Activated CD8-positive, alpha-beta T cell treated with anti-CD3 and anti-CD28 coated beads for 36 hours (primary cell): ENCODE measurements around the gene MYBL2. TPM values are rescaled to one million over a fixed set of nuclear protein-coding genes. Genes with fewer than 3 reads are reported as not detected.

Source experiments
- ATAC-seq: fragments of 200-7000 bp; cut with Tn5 transposase; one replicate; pipeline ENCODE4 v1.10.0; 2021; ENCODE audit warnings: mild to moderate bottlenecking, moderate library complexity
- CTCF ChIA-PET: fragments of 350-600 bp; sonication (Branson Sonifier 250); formaldehyde crosslinking; loops from one replicate; lab custom pipeline; 2021; ENCODE audit warnings: antibody characterized with exemption; lab: Charles Lee
- POLR2A ChIA-PET: fragments of 350-600 bp; sonication (Branson Sonifier 250); formaldehyde crosslinking; loops from one replicate; lab custom pipeline; 2021; ENCODE audit warnings: antibody characterized with exemption; lab: Charles Lee
- DNase-seq: peaks from one replicate; pipeline ENCODE4 v3.0.0-alpha.2; 2020
- H3K27ac Mint-ChIP-seq: one replicate; pipeline ENCODE4 v1.8.0; 2021; ENCODE audit warnings: mild to moderate bottlenecking, mixed read lengths
- H3K27me3 Mint-ChIP-seq: one replicate; pipeline ENCODE4 v1.8.0; 2021; ENCODE audit warnings: mixed read lengths
- H3K36me3 Mint-ChIP-seq: one replicate; pipeline ENCODE4 v1.8.0; 2021; ENCODE audit warnings: low read depth, mixed read lengths
- H3K4me1 Mint-ChIP-seq: one replicate; pipeline ENCODE4 v1.8.0; 2021; ENCODE audit warnings: low read depth, mixed read lengths
- H3K4me3 Mint-ChIP-seq: one replicate; pipeline ENCODE4 v1.8.0; 2021; ENCODE audit warnings: mild to moderate bottlenecking, moderate library complexity, mixed read lengths
- H3K9me3 Mint-ChIP-seq: one replicate; pipeline ENCODE4 v1.8.0; 2021; ENCODE audit warnings: mixed read lengths
- CTCF ChIP-seq: fragments of 200-600 bp; IDR thresholded peaks from one replicate; pipeline ENCODE4 v1.8.0; 2022; ENCODE audit warnings: antibody characterized with exemption, mild to moderate bottlenecking
- intact Hi-C: fragments of 100-400 bp; cut with micrococcal nuclease; formaldehyde crosslinking; loops from one replicate; pipeline ENCODE4 v1.10.0; 2022
- total RNA-seq, 2 experiments: library from RNA; stranded (reverse); gene quantifications; one replicate each; pipeline ENCODE4 v1.2.3, GENCODE V29; 2021

Gene MYBL2
- total RNA-seq, 2 experiments from 2014 or later: 93.6 to 96.4 TPM

GRCh38 chr20:43700627-43701026 is 33.7 kb downstream of the MYBL2 start:
- Mint-ChIP-seq H3K27ac (no peak overlapping the region), H3K36me3 (peaks cover 48% of the 10 kb centered on the region), H3K4me3 (no peak overlapping the region), H3K9me3 (no peaks in the 10 kb centered on the region), H3K4me1 (peaks cover 12% of the 10 kb centered on the region), H3K27me3 (no peaks in the 10 kb centered on the region)
- POLR2A ChIA-PET: no interaction called here
- DNase-seq: no peak
- no peak for TF ChIP-seq CTCF
- intact Hi-C loops: no loop called here
- CTCF ChIA-PET: no interaction called here
- no peak for ATAC-seq

- intact Hi-C loops: no loop called here
- Mint-ChIP-seq H3K36me3 (peaks cover 52% of the 10 kb centered on the region), H3K4me1 (peaks cover 12% of the 10 kb centered on the region), H3K27me3 (no peaks in the 10 kb centered on the region), H3K27ac (no peak overlapping the region), H3K4me3 (no peak overlapping the region), H3K9me3 (no peaks in the 10 kb centered on the region)
- CTCF ChIA-PET: interaction anchor here (1.5 to 1.7 kb wide), 2 partner anchors 10 to 13 kb away, joined by 5 to 6 read pairs; no protein-coding TSS in a partner anchor
- TF ChIP-seq CTCF: no peak
- POLR2A ChIA-PET: no interaction called here
- no peak for DNase-seq
- ATAC-seq: no peak
Measured at GRCh38 chr20:43702502-43702901, 35.6 kb downstream of the MYBL2 start.

- no peak overlapping the region for H3K4me3 Mint-ChIP-seq
- no peaks in the 10 kb centered on the region for H3K9me3 Mint-ChIP-seq
- ChIA-PET POLR2A (no interaction called here), CTCF (no interaction called here)
- ATAC-seq: no peak
- no peaks in the 10 kb centered on the region for H3K27me3 Mint-ChIP-seq
- TF ChIP-seq CTCF: no peak
- no peaks in the 10 kb centered on the region for H3K4me1 Mint-ChIP-seq
- intact Hi-C loops: no loop called here
- no peak for DNase-seq
- H3K27ac Mint-ChIP-seq: no peak overlapping the region
- peaks cover 60% of the 10 kb centered on the region for H3K36me3 Mint-ChIP-seq
Measured at GRCh38 chr20:43710370-43711044, 43.6 kb downstream of the MYBL2 start.

- ATAC-seq (no peak), DNase-seq (no peak)
- H3K36me3 Mint-ChIP-seq: peaks cover 57% of the 10 kb centered on the region
- intact Hi-C loops: no loop called here
- no peak overlapping the region for H3K27ac Mint-ChIP-seq
- no peaks in the 10 kb centered on the region for H3K9me3 Mint-ChIP-seq
- H3K27me3 Mint-ChIP-seq: no peaks in the 10 kb centered on the region
- CTCF ChIA-PET: no interaction called here
- no peak overlapping the region for H3K4me3 Mint-ChIP-seq
- no peaks in the 10 kb centered on the region for H3K4me1 Mint-ChIP-seq
- POLR2A ChIA-PET: no interaction called here
- TF ChIP-seq CTCF: no peak
Measured at GRCh38 chr20:43711098-43711654, 44.3 kb downstream of the MYBL2 start.

GRCh38 chr20:43715044-43715443 is 48.1 kb downstream of the MYBL2 start:
- intact Hi-C loops: no loop called here
- ChIA-PET CTCF (no interaction called here), POLR2A (interaction anchor here (0.6 kb wide), 1 partner anchor 215 kb away, joined by 3 read pairs; no protein-coding TSS in a partner anchor)
- Mint-ChIP-seq H3K4me1 (peaks cover 13% of the 10 kb centered on the region), H3K4me3 (no peak overlapping the region), H3K36me3 (peaks cover 42% of the 10 kb centered on the region), H3K9me3 (no peaks in the 10 kb centered on the region), H3K27ac (no peak overlapping the region), H3K27me3 (no peaks in the 10 kb centered on the region)
- DNase-seq (no peak), ATAC-seq (no peak)
- no peak for TF ChIP-seq CTCF
